Measurements from ENCODE around the gene LLGL2.

LLGL2 gene

DNA sequence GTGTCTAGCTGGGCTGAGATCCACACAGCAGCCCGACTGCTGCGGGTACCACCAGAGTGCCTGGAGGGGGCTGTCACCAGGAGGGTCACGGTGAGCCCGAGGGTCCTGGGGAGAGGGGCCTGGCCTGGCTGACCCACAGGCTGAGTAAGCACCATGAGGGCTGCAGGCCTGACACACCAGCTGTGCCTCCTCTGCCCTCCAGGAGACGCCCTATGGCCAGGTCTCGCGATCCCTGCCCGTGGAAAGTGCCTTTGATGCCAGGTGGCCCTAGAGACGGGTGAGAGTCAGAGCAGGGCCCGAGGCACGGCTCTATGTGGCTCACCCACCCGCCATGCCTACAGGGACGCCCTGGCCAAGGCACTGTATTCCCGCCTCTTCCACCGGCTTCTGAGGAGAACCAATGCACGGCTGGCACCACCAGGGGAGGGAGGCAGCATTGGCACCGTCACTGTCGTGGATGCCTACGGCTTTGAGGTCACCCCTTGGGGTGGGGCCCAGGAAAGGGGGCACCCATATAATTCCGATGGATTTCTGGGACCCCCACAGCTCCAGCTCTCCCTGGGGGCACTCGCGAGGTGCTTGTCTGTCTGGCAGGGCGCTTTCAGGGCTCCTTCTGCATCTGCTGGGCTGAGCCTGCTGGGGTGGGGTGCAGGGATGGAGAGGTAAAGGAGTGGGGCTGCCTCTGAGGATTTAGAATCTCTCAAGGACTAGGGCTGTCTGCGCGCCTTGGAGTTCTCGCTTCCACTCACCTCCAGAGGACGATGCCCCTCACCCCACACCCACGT lies 69.2 kb downstream of the LLGL2 start:
- DNase-seq = no peak

DNA sequence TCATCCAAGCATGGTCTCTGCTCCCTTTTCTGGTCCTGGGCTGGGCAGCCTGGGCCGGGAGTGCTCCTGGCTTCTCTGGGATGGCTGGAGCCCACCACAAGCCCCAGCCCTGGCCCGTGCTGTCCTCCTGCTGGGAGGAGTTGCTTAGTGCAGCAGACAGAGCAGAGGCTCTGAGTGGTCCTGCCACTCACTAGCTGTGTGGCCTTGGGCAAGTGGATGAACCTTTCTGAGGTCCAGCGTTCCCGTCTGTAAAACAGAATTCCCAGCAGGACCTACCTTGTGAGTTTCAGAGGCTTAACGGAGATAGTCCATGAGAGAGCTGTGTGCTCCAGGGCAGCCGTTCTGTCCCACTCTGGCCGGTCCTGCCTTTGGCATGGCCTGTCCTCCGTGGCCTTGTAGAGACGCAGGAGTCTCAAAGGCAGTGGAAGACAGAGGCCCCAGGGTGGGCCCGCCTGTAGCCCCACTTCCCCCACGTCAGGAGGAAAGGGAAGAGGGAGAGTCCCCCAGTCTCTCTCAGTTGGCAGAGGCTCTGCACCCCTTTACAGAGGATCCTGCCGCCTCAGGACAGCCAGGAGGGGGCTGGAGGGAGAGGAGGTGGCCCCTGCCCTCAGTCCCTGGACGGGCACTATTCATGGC lies 69.9 kb downstream of the LLGL2 start:
- DNase-seq = no peak

DNA sequence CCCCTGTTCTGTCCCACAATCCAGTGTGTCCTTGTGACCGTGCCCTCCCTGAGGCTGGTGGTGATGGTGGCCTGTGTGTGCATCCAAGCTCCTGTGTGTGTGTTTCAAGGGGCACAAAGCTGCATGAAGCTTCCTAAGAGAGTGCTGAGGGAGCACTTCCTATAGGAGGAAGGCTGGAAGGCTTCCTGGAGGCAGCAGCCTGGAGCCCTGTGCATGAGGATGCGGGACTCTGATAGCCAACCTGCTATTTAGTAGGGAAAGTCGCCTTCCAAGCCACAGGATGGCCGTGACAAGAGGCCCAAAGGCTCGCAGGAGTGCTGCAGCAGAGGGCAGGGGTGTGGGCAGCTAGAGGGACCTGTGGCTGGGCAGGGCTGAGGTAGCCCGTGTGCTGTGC lies 70.4 kb downstream of the LLGL2 start:
- no peak for DNase-seq

DNA sequence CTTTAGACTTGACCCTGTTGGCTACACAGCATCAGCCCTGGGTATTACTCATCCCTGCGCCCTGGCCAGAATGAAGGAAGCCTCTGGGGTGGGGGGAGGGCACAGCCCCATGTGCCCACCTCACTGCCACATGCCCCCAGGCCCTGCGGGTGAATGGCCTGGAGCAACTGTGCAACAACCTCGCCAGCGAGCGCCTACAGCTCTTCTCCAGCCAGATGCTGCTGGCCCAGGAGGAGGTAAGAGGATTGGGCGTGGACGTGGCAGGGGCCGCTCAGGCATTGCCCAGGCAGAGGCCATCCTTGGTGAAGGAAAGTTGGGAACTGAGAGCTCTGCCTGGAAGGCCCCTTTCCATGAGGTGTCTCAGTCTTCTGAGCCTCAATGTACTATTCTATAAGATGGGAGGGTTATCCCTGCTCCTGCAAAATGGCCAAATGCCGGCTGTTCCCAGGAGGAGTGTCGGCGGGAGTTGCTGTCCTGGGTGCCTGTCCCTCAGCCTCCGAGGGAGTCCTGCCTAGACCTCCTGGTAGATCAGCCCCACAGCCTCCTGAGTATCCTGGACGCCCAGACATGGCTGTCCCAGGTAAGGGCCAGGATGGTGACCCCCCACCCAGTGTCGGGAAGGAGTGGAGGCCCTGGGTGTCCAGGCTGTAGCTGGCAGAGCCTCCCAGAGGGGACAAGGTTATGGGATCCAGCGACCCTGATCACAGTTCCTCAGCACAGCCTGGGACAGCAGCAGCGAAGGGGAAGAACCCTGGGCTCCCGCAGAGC lies 71.0 kb downstream of the LLGL2 start:
- DNase-seq = no peak

DNA sequence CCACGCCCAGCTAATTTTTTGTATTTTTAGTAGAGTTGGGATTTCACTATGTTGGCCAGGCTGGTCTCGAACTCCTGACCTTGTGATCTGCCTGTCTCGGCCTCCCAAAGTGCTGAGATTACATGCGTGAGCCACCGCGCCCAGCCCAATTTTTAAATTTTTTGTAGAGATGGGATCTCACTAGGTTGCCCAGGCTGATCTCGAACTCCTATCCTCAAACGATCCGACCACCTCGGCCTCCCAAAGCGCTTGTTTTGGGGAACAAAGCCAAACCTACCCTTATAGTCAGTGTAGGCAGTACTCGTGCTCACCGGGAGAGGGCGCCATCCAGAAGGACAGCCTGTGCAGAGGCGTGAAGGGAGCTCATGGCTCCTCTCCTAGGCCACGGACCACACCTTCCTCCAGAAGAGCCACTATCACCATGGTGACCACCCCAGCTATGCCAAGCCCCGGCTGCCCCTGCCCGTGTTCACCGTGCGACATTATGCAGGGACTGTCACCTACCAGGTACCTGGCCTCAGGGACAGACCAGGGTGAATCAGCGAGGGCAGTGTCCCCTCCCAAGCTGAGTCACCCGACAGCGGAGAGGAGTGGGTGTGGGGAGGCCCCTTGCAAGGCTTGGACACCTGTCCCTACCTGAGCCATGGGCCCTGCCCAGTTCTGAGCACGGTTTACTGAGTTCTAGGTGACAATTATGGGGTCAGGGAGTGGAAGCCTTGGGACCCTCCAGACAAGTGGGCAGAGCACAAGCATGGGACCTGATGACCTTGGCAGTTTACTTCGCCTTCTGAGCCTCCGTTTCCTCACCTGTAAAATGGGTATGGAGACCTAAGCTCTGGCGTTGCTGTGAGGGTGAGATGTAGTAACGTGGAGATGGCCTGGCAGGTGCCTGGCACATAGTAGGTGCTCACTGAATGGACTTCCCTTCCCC lies 75.8 kb downstream of the LLGL2 start:
- DNase-seq = peak; percentile 22

DNA sequence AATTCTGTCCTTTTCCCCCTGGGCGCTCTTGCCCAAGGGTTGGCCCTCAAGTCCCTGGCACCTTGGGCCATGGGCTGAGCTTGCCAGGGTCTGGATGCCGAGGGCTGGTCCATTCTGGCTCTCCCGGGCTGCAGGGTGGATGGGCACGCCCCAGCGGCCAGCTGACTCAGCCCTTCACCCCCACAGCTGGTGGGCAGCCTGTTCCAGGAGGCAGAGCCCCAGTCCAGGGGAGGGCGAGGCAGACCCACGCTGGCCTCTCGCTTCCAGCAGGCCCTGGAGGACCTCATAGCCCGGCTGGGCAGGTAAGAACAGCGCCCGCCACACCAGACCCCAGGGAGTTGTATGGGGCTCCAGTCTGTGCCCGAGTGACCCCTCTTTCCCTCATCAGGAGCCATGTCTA lies 77.1 kb downstream of the LLGL2 start:
- DNase-seq = no peak

DNA sequence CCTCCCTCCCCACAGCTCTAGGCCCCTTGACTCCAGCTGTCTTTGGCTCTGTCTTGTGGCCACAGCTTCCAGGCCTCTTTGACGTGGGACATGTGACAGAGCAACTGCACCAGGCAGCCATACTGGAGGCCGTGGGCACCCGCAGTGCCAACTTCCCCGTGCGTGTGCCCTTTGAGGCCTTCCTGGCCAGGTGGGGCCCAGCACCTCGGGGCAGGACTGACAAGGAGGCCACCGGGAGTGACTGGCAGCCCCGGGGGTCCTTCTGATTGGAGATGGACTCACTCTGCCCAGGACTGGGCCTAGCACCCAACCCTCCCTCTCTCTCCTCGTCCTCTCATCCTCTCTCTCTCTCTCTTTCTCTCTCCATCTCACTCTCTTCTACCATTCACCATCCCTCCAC lies 77.6 kb downstream of the LLGL2 start:
- DNase-seq = no peak

DNA sequence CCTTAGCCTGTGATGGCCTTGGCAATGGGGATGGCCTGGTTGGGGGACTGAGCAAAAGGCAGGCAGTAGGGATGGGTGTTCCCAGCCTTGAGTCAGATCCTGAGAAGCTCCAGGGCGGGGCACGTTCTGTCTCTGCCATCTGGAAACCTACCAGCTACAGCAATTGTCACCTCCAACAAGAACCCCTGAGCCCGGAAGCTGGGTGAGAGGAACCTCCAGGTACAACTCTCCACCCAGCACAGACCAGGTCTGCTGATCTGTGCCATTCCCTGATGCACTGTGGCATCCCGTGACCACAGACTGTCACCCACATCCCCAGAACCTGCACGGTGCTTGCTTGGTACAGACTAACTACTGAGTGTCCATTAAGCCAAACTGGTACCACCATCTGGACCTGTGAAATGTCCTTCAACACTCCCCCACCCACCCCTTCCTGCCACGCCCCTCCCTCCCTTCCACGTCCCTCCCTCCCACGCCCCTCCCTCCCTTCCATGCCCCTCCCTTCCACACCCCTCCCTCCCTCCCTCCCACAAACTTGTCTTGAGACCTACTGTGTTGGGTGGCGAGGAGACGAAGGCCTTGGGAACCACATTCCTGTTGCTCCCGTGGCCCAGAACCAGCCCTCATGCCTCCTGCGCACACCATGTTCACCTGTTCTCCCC lies 78.7 kb downstream of the LLGL2 start:
- DNase-seq = no peak

DNA sequence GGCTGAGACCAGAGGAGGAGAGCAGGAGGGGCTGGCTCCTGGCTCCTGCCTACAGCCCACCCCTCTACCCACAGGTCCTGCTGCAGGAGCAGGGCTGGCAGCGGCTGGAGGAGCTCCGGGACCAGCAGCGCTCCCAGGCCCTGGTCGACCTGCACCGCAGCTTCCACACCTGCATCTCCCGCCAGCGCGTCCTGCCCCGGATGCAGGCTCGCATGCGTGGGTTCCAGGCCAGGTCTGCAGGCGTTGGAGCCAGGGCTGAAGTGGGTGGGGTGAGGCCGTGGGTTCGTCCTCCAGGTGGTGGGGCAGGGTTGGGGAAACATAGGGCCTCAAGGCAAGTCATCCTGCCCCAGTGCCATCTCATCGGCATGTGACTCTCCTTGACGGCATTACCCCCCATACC lies 80.3 kb downstream of the LLGL2 start:
- no peak for DNase-seq

DNA sequence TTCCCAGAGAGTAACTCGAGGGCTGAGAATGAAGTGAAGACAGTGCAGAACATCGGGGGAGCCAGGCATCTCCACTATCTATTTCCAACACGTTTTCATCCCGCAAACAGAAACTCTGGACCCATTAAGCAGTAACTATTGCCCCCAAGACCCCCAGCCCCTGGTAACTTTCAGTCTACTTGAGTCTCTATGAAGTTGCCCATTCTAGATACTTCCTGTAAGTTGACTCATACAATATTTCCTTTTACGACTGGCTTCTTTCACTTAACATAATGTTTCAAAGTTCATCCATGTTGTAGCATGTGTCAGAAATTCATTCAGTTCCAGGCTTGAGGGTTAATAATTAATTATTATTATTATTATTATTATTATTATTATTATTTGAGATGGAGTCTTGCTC lies 81.6 kb downstream of the LLGL2 start:
- DNase-seq = no peak

DNA sequence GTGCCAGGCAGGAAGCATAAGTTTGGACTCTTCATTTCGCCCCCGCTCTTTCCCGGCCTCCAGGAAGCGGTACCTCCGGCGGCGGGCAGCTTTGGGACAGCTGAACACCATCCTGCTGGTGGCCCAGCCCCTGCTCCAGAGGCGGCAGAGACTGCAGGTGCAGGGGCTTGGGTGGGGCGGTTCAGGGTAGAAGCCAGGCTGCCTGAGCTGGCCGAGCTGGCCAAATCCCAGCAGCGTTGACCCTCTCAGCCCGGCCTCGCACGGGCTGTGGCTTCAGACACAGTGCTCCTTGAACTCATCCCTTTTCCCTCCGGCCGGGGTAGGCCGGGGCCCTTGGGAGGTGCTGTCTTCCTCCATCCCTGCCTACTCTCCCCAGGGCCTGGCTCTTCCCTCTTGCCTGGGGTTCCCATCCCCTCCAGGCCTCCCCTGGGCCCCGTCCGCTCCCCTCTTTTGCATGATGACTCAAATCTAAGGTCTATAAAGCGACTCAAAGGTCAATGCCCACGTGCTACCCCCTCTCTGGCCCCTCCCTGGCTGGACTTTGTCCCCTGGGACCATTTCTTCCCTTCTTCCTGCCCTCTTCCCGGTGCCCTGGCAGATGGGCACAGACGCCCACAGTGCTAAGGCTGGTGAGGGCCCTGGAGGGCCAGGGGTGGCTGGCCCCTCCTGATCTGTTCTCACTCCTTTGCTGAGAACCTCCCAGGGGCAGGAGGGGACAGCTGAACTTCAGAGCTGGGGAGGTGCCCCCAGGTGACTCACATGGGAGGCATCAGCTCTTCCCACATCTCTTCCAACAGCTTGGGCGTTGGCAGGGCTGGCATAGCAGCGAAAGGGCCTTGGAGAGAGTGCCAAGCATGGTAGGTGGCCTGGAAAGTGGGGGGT lies 84.8 kb downstream of the LLGL2 start:
- DNase-seq = no peak

DNA sequence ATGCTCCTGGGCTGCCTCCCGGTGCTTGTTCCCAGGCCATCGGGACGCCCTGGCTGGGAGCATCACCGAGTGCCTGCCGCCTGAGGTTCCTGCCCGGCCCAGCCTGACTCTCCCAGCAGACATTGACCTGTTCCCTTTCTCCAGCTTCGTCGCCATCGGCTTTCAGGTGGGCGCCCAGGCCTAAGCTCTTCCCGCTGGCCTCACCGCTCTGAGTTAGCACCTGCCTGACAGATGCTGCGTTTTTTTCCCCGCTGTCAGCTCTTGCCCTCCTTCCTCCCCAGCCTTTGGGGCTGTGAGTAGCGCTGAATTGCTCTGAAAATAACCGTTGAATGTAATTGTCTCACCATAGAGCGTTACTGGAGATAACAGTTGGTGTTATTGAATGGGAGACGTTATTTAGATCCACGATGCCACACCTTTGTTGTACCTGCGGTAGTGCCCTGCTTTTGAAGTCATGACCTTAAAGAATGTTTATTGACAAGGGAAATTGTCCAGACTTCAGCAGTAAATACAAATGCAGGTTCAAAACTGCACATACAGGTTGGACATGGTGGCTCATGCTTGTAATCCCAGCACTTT lies 86.4 kb downstream of the LLGL2 start:
- no peak for DNase-seq

DNA sequence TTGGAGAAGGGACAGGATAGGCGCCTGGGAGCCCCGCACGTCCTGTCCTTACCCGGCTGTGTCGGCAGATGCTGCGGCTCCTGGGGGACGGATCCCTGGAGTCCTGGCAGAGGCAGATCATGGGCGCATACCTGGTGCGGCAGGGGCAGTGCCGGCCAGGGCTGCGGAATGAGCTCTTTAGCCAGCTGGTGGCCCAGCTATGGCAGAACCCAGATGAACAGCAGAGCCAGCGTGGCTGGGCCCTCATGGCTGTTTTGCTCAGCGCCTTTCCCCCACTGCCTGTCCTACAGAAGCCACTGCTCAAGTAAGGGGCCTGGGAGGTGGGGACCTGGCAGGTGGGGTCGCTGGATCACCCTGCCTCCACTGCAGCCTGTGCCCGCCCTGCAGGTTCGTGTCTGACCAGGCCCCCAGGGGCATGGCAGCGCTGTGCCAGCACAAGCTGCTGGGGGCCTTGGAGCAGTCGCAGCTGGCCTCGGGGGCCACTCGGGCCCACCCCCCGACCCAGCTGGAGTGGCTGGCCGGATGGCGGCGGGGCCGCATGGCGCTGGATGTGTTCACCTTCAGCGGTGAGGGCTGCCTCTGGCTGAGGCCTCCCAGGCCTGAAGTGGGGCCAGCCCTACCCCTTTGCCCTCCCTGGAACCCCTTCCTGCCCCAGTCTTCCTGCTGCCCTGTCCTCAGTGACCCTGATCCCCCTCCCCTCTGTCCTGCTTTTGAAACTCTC lies 87.6 kb downstream of the LLGL2 start:
- DNase-seq = no peak

DNA sequence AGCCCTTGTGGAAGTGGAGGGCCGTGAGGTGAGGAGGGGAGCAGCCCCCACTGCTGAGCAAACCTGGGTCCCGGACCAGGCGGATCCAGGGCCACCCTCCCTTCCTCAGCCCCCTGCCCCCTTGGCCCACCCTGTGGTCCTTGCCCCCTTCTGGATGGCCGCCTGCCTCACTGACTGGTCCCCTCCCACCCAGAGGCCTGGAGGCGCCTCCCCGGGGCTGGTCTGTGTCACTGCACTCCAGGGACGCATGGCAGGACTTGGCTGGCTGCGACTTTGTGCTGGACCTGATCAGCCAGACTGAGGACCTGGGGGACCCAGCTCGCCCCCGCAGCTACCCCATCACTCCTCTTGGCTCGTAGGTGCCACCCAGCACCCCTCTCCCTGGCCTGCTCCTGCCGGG lies 88.5 kb downstream of the LLGL2 start:
- no peak for DNase-seq

DNA sequence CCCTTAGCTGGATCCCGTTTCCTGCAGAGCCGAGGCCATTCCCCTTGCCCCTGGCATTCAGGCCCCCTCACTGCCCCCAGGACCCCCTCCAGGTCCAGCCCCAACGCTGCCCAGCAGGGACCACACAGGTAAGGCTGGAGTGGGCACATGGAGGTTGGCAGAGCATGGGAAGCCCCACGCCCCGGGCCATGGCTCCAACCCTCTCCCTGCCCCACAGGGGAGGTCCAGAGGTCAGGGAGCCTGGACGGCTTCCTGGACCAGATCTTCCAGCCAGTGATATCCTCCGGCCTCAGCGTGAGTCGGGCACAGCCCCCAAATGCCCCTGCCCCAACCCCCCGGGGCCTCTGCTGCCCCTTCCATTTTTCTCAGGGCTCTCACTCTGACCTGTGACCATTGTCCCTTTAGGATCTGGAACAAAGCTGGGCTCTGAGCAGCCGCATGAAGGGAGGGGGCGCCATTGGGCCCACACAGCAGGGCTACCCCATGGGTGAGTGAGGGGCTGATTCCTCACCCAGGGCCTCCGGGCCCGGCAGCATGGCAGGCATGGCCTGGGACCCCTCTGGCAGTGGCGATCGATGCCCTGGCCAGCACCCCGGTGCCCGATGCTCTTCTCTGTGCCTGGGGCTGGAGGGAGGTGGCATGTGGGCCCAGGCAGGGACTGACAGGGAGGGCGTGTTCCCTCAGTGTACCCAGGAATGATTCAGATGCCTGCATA lies 89.2 kb downstream of the LLGL2 start:
- no peak for DNase-seq

DNA sequence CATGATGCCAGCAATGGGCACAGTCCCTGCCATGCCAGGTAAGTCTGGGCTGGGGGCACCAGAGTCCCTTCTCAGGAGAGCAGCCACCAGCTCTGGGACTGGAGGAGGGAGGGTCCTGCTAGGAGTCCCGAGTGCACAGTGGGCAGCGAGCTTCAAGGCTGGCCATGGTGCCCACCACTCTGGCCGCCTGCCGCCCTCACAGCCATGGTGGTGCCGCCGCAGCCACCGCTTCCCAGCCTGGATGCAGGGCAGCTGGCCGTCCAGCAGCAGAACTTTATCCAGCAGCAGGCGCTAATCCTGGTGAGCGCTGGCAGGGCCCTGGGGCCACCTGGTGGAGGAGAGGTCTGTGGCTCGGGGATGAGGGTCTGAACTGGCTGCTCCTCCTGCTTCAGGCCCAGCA lies 89.8 kb downstream of the LLGL2 start:
- no peak for DNase-seq

DNA sequence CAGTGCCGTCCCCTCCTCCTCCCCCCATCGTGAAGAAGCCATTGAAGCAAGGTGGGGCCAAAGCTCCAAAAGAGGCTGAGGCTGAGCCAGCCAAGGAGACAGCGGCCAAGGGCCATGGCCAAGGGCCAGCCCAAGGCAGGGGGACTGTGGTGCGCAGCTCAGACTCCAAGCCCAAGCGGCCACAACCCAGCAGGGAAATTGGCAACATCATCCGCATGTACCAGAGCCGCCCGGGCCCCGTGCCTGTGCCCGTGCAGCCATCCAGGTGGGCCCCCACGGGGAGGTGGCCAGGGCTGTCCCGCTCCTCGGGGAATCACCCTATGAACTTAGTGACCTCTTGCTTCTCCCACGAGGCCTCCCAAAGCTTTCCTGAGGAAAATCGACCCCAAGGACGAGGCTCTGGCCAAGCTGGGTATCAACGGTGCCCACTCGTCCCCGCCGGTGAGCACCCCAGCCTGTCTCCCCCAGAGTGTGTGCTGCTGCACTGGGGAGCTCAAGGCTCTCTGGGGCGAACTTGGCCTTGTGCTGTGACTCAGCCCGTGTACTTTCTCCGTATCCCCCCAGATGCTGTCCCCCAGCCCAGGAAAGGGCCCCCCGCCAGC lies 91.1 kb downstream of the LLGL2 start:
- no peak for DNase-seq

DNA sequence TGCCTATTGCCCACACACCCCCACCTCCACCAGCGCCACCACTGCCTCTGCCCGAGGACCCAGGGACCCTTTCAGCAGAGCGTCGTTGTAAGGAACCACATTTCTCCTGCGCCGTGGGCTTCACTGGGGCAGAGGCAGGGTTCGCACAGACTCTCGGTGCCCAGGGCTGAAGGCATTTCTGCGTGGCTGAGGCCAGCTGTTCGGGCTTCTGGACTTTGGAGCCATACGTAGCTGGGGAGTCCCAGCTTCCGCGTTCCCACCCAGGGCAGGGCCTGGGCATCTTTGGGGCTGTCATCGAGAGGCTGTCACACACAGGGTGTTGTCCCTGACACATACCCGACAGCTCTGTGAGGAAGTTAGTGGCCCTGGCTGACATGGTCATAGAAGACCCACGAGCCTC lies 91.7 kb downstream of the LLGL2 start:
- DNase-seq = no peak

DNA sequence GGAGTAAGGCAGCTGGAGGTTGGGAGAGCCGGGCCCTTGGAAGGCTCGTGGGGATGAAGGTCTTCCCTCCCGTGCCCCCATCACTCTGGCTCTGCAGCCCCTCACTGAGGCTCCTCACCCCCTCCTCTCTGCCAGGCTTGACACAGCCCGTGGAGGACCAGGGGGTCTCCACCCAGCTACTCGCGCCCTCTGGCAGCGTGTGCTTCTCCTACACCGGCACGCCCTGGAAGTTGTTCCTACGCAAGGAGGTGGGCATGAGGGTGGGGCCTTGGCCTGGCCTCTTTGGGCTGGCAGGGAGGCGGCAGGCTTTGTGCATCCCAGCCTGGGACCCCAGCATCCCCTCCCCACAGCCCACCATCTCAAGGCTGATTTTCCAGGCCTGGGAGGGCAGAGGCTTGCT lies 92.2 kb downstream of the LLGL2 start:
- no peak for DNase-seq
